Nephron (organoid): ENCODE results near the gene TMEM120B.

Experiments used
- H3K27ac Mint-ChIP-seq, 3 experiments: 2 replicates each; pipeline ENCODE4 v1.8.0; 2020; ENCODE audit warnings: mixed read lengths in 3 of 3, mild to moderate bottlenecking in 2 of 3, moderate library complexity in 1 of 3
- H3K27me3 Mint-ChIP-seq: 2 replicates; pipeline ENCODE4 v1.8.0; 2021; ENCODE audit warnings: low read depth, mild to moderate bottlenecking, moderate library complexity, mixed read lengths
- H3K36me3 Mint-ChIP-seq: 2 replicates; pipeline ENCODE4 v1.8.0; 2020; ENCODE audit warnings: low read depth, mixed read lengths
- H3K4me1 Mint-ChIP-seq: 2 replicates; pipeline ENCODE4 v1.8.0; 2020; ENCODE audit warnings: mixed read lengths
- H3K4me3 Mint-ChIP-seq, 3 experiments: 2 replicates each; pipeline ENCODE4 v1.8.0; 2020; ENCODE audit warnings: mild to moderate bottlenecking in 3 of 3, mixed read lengths in 3 of 3, moderate library complexity in 2 of 3
- H3K9me3 Mint-ChIP-seq: 2 replicates; pipeline ENCODE4 v1.8.0; 2020; ENCODE audit warnings: mixed read lengths
- TF ChIP-seq, protein P1 (sequence below), 3 experiments: fragments of 200-600 bp; sonication (generic); IDR thresholded peaks; one replicate each; pipeline ENCODE4 v1.5.0; 2021; ENCODE audit warnings: antibody characterized with exemption in 3 of 3; ENCODE audit not compliant: unreplicated experiment in 3 of 3

The TMEM120B gene

GRCh38 chr12:121816925-121817647 lies 104.5 kb downstream of the TMEM120B start:
- no peaks in the 10 kb centered on the region for H3K9me3 Mint-ChIP-seq
- peaks cover 40% of the 10 kb centered on the region for H3K36me3 Mint-ChIP-seq
- H3K4me3 Mint-ChIP-seq = no peak overlapping the region
- TF ChIP-seq, protein P1, sequence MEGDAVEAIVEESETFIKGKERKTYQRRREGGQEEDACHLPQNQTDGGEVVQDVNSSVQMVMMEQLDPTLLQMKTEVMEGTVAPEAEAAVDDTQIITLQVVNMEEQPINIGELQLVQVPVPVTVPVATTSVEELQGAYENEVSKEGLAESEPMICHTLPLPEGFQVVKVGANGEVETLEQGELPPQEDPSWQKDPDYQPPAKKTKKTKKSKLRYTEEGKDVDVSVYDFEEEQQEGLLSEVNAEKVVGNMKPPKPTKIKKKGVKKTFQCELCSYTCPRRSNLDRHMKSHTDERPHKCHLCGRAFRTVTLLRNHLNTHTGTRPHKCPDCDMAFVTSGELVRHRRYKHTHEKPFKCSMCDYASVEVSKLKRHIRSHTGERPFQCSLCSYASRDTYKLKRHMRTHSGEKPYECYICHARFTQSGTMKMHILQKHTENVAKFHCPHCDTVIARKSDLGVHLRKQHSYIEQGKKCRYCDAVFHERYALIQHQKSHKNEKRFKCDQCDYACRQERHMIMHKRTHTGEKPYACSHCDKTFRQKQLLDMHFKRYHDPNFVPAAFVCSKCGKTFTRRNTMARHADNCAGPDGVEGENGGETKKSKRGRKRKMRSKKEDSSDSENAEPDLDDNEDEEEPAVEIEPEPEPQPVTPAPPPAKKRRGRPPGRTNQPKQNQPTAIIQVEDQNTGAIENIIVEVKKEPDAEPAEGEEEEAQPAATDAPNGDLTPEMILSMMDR (IDR thresholded peaks at IDR 0.05; ENCODE audit: unreplicated experiment in 3 of 3) = no peak
- H3K27ac Mint-ChIP-seq = no peak overlapping the region
- H3K27me3 Mint-ChIP-seq = no peaks in the 10 kb centered on the region
- peaks cover 16% of the 10 kb centered on the region for H3K4me1 Mint-ChIP-seq

DNA sequence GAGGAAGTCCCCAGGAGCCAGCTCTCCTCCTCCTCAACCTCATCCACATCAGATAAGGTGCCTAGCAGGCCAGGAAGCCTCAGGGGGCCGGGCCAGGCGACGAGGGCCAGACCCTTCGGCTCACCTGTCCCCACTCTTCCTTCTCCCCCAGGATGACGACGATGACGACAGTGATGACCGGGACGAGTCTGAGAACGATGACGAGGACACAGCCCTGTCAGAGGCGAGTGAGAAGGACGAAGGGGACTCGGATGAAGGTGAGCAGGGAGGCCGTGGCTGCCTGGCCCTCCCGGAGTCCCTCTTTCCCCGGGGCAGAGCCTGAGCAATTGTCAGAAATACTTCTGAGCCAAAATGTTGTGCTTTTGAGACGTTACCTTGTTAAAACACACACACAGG lies 105.1 kb downstream of the TMEM120B start:
- H3K27me3 Mint-ChIP-seq = no peaks in the 10 kb centered on the region
- no peak overlapping the region for H3K27ac Mint-ChIP-seq
- TF ChIP-seq, protein P1 (IDR thresholded peaks at IDR 0.05; ENCODE audit: unreplicated experiment in 3 of 3) = no peak

GRCh38 chr12:121819212-121819949 lies 106.8 kb downstream of the TMEM120B start:
- Mint-ChIP-seq H3K36me3 (peaks cover 38% of the 10 kb centered on the region), H3K27me3 (no peaks in the 10 kb centered on the region), H3K4me3 (no peak overlapping the region), H3K9me3 (no peaks in the 10 kb centered on the region), H3K27ac (no peak overlapping the region), H3K4me1 (no peaks in the 10 kb centered on the region)
- TF ChIP-seq, protein P1 (IDR thresholded peaks at IDR 0.05; ENCODE audit: unreplicated experiment in 3 of 3) = no peak

More for the DNA sequence above, 105.1 kb downstream of the TMEM120B start:
- Mint-ChIP-seq H3K4me3 (no peak overlapping the region), H3K9me3 (no peaks in the 10 kb centered on the region), H3K4me1 (peaks cover 12% of the 10 kb centered on the region), H3K36me3 (peaks cover 38% of the 10 kb centered on the region)

DNA sequence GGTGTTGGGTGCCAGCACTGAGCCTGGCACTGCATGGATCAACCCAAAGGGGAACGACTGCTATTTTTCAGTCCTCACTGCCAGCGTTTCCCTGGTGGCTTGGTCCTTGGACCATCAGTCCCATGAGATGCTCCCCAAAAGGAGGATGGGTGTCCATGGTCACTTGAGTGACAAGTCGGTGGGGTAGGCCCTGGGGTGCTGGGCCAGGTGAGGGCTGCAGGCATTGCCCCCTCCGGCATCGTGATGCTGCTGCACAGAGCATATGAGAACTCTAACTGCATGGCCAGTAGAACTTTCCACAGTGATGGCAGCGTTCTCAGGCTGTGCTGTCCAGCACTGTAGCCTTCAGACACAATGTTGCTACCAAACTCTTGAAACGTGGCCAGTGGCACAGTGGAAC lies 107.5 kb downstream of the TMEM120B start:
- Mint-ChIP-seq H3K36me3 (peaks cover 42% of the 10 kb centered on the region), H3K4me1 (no peaks in the 10 kb centered on the region), H3K27ac (no peak overlapping the region), H3K27me3 (no peaks in the 10 kb centered on the region), H3K4me3 (no peak overlapping the region), H3K9me3 (no peaks in the 10 kb centered on the region)
- TF ChIP-seq, protein P1 (IDR thresholded peaks at IDR 0.05; ENCODE audit: unreplicated experiment in 3 of 3) = no peak

DNA sequence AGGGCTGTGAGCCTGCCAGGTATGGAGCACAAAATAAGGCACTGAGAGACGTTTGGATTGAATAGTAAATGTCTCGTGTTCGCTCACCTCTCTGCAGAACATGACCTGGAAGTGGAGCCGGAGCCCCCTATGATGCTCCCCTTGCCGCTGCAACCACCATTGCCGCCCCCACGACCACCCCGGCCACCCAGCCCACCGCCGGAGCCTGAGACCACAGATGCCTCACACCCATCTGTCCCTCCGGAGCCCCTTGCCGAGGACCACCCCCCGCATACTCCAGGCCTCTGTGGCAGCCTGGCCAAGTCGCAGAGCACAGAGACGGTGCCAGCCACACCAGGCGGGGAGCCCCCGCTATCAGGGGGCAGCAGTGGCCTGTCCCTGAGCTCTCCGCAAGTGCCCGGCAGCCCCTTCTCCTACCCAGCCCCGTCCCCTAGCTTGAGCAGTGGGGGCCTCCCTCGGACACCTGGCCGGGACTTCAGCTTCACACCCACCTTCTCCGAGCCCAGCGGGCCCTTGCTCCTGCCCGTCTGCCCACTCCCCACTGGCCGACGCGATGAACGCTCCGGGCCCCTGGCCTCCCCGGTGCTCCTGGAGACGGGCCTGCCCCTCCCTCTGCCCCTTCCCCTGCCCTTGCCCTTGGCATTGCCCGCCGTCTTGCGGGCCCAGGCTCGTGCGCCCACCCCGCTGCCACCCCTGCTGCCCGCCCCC lies 110.0 kb downstream of the TMEM120B start:
- no peak overlapping the region for H3K27ac Mint-ChIP-seq
- H3K9me3 Mint-ChIP-seq = no peaks in the 10 kb centered on the region
- no peaks in the 10 kb centered on the region for H3K27me3 Mint-ChIP-seq
- TF ChIP-seq, protein P1 (IDR thresholded peaks at IDR 0.05; ENCODE audit: unreplicated experiment in 3 of 3) = no peak
- peaks cover 43% of the 10 kb centered on the region for H3K36me3 Mint-ChIP-seq
- H3K4me3 Mint-ChIP-seq = no peak overlapping the region
- no peaks in the 10 kb centered on the region for H3K4me1 Mint-ChIP-seq
